ENCODE results near the gene NGB. TPM values are rescaled to one million over a fixed set of nuclear protein-coding genes. Genes with fewer than 3 reads are reported as not detected.

NGB gene
- total and polyA plus RNA-seq, 4 experiments from 2014 or later, result not detected

DNA sequence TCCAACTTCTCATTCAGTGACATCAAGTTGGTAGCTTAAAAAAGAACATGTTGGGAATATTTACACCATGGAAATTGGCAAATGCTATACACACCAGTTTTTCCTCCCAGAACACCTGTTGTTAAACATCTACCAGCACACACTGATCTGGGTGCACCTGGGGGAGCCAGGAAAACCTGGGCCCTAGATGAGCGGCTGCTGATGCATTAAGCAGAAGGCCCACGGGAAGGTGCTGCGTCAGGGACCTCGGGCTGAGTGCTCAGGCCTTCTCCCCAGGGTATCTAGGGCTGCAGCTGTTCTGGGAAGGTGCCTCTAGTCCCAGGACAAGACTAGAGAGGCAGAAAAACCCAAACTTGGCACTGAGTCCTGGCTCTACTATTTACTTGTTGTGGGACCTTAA lies 2.8 kb upstream of the NGB start:
- no peaks in the 10 kb centered on the region for H3K27me3 ChIP-seq (ENCODE audit: insufficient read depth, low read length)
- no peak overlapping the region for H3K4me3 Mint-ChIP-seq
- no peaks in the 10 kb centered on the region for H3K9me3 ChIP-seq (ENCODE audit: control insufficient read depth in 1 of 2, low read length in 2 of 2)
- DNase-seq, result no peak
- POLR2A ChIA-PET (ENCODE audit: partially characterized antibody), result no interaction called here
- intact Hi-C loops (cut with micrococcal nuclease), result no loop called here
- CTCF ChIA-PET (ENCODE audit: partially characterized antibody), result interaction anchor here (0.6 kb wide), 1 partner anchor 21 kb away, joined by 3 read pairs; no protein-coding TSS in a partner anchor
- H3K36me3 ChIP-seq (ENCODE audit: insufficient read depth, low read length), result no peaks in the 10 kb centered on the region
- no peak overlapping the region for H3K27ac ChIP-seq (ENCODE audit: low read depth, low read length)
- H3K36me3 Mint-ChIP-seq, result peaks cover 0 to 4% of the 10 kb centered on the region in 2 donors
- H3K9me3 Mint-ChIP-seq, result peaks cover 0 to 1% (median 0%) of the 10 kb centered on the region in 8 donors
- no peak overlapping the region for H3K4me3 ChIP-seq (ENCODE audit: low read length in 2 of 2)
- peaks cover 20 to 24% of the 10 kb centered on the region in 2 donors for H3K27me3 Mint-ChIP-seq
- H3K27ac Mint-ChIP-seq, result peak overlapping the region in 1 of 7 donors; percentile 47
- H3K4me1 Mint-ChIP-seq, result peaks cover 0 to 3% (median 2%) of the 10 kb centered on the region in 4 donors
- H3K4me1 ChIP-seq (ENCODE audit: insufficient read depth, low read length), result no peaks in the 10 kb centered on the region

DNA sequence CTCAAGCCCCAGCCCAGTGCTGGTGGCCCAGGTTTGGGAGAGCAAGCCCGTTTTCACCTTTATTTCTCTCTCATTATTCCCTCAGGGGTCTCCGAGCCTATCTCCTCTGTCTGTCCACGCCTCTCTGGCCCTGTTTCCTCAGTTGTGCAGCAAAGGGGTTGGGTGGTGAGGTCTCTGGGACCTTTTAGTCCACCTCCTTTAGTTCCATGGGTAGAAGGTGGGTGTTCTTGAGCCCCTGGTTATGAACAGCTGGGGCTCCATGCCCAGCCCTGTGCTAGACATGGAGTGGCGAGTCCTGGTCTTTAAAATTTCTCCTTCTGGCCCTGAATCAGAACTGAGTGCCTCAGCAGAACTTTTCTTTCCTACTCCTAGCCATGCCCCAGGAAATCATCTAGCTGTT lies 1.3 kb upstream of the NGB start:
- peaks cover 0 to 8% (median 4%) of the 10 kb centered on the region in 4 donors for H3K4me1 Mint-ChIP-seq
- Histone ChIP-seq H3K27ac (ENCODE audit: low read depth, low read length) (no peak overlapping the region), H3K27me3 (ENCODE audit: insufficient read depth, low read length) (no peaks in the 10 kb centered on the region), H3K36me3 (ENCODE audit: insufficient read depth, low read length) (no peaks in the 10 kb centered on the region), H3K4me1 (ENCODE audit: insufficient read depth, low read length) (no peaks in the 10 kb centered on the region), H3K4me3 (ENCODE audit: low read length in 2 of 2) (no peak overlapping the region), H3K9me3 (ENCODE audit: control insufficient read depth in 1 of 2, low read length in 2 of 2) (no peaks in the 10 kb centered on the region)
- no peak overlapping the region for H3K4me3 Mint-ChIP-seq
- DNase-seq, result no peak
- POLR2A ChIA-PET (ENCODE audit: partially characterized antibody), result no interaction called here
- CTCF ChIA-PET (ENCODE audit: partially characterized antibody), result interaction anchor here (1.0 kb wide), 1 partner anchor 44 kb away, joined by 3 read pairs; no protein-coding TSS in a partner anchor
- peaks cover 0 to 2% of the 10 kb centered on the region in 2 donors for H3K36me3 Mint-ChIP-seq
- intact Hi-C loops (cut with micrococcal nuclease), result no loop called here
- no peak overlapping the region for H3K27ac Mint-ChIP-seq
- H3K27me3 Mint-ChIP-seq, result peaks cover 27 to 33% of the 10 kb centered on the region in 2 donors
- peaks cover 0 to 7% (median under 1%) of the 10 kb centered on the region in 8 donors for H3K9me3 Mint-ChIP-seq

DNA sequence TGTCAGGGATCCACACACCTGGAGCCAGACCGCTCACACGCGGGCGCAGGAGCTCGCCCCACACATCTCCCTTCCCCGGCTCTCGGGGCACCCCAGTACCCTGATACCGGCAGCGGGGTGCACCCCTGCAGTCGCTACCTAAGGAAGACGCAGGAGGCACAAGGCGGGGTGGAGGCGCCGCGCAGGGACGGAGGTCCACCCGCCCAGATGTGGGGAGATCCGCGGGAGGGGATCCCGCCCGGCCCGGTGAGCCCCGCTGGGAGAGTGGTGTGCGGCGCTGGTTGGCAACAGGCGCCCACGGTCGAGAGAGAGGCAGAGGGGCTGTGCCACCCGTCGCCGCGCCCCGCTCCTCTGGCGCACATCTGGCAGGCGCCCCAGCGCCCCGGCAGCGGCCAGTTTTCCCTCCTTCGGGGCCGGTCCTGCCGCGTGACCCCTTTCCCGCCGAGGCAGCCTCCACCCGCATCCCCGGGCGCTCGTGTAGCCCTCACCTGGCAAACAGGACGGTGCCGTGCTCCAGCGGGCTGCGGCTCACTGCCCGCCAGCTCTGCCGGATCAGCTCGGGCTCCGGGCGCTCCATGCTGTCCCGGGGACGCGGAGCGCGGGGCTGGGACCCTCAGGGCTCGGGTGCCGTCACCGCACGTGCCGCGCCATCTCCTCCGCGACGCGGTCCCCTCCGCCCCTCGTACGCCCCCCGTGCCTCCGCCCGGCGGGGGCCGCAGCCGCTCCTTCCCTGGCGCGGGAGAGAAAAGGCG lies 469 bp downstream of the NGB start:
- no peaks in the 10 kb centered on the region for H3K27me3 ChIP-seq (ENCODE audit: insufficient read depth, low read length)
- H3K27me3 Mint-ChIP-seq, result peaks cover 27 to 33% of the 10 kb centered on the region in 2 donors
- ChIA-PET POLR2A (ENCODE audit: partially characterized antibody) (no interaction called here), CTCF (ENCODE audit: partially characterized antibody) (no interaction called here)
- H3K9me3 ChIP-seq (ENCODE audit: control insufficient read depth in 1 of 2, low read length in 2 of 2), result no peaks in the 10 kb centered on the region
- H3K27ac Mint-ChIP-seq, result no peak overlapping the region
- H3K27ac ChIP-seq (ENCODE audit: low read depth, low read length), result no peak overlapping the region
- H3K9me3 Mint-ChIP-seq, result peaks cover 0 to 7% (median under 1%) of the 10 kb centered on the region in 8 donors
- H3K4me1 Mint-ChIP-seq, result peaks cover 0 to 8% (median 4%) of the 10 kb centered on the region in 4 donors
- no peak overlapping the region for H3K4me3 ChIP-seq (ENCODE audit: low read length in 2 of 2)
- no peak overlapping the region for H3K4me3 Mint-ChIP-seq
- H3K36me3 Mint-ChIP-seq, result no peaks in the 10 kb centered on the region
- no peak for DNase-seq
- no peaks in the 10 kb centered on the region for H3K36me3 ChIP-seq (ENCODE audit: insufficient read depth, low read length)
- no peaks in the 10 kb centered on the region for H3K4me1 ChIP-seq (ENCODE audit: insufficient read depth, low read length)
- intact Hi-C loops (cut with micrococcal nuclease), result no loop called here

DNA sequence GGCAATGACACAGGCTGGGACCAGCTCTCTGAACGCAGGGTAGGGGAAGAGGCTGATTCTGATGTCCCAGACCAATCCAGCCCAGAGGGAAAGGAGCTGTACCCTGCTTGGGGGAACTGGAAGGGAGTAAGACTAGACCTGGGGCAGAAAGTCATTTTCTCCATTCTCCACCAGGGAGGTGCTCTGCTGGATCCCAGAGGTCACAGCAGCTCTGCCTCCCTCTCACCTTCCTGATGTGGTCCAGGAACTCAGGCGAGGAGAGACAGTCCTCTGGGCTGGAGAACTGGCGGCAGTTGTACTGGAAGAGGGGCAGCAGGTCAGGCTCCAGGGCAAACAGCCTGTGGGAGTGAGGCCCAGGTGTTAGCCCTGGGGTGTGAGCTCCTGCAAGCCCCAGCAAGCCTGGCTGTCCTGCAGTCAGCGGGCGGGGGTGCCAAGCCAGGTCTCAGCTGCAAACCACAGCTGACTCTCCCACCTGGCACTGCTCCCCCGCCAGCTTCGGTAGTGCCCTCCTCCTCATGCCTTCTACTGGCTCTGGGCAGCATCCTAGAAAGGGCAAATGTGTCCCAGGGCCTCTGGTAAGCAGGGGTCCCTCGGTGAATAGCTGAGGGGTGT lies 1.9 kb downstream of the NGB start:
- Histone ChIP-seq H3K36me3 (ENCODE audit: insufficient read depth, low read length) (no peaks in the 10 kb centered on the region), H3K4me1 (ENCODE audit: insufficient read depth, low read length) (no peaks in the 10 kb centered on the region), H3K27me3 (ENCODE audit: insufficient read depth, low read length) (no peaks in the 10 kb centered on the region), H3K9me3 (ENCODE audit: control insufficient read depth in 1 of 2, low read length in 2 of 2) (no peaks in the 10 kb centered on the region), H3K4me3 (ENCODE audit: low read length in 2 of 2) (no peak overlapping the region), H3K27ac (ENCODE audit: low read depth, low read length) (no peak overlapping the region)
- intact Hi-C loops (cut with micrococcal nuclease), result no loop called here
- peaks cover 0 to 7% (median under 1%) of the 10 kb centered on the region in 8 donors for H3K9me3 Mint-ChIP-seq
- peaks cover 0 to 8% (median 4%) of the 10 kb centered on the region in 4 donors for H3K4me1 Mint-ChIP-seq
- ChIA-PET CTCF (ENCODE audit: partially characterized antibody) (no interaction called here), POLR2A (ENCODE audit: partially characterized antibody) (no interaction called here)
- no peaks in the 10 kb centered on the region for H3K36me3 Mint-ChIP-seq
- H3K27ac Mint-ChIP-seq, result no peak overlapping the region
- no peak for DNase-seq
- peak overlapping the region in 1 of 8 donors; percentile 59 for H3K4me3 Mint-ChIP-seq
- H3K27me3 Mint-ChIP-seq, result peaks cover 30 to 33% of the 10 kb centered on the region in 2 donors

DNA sequence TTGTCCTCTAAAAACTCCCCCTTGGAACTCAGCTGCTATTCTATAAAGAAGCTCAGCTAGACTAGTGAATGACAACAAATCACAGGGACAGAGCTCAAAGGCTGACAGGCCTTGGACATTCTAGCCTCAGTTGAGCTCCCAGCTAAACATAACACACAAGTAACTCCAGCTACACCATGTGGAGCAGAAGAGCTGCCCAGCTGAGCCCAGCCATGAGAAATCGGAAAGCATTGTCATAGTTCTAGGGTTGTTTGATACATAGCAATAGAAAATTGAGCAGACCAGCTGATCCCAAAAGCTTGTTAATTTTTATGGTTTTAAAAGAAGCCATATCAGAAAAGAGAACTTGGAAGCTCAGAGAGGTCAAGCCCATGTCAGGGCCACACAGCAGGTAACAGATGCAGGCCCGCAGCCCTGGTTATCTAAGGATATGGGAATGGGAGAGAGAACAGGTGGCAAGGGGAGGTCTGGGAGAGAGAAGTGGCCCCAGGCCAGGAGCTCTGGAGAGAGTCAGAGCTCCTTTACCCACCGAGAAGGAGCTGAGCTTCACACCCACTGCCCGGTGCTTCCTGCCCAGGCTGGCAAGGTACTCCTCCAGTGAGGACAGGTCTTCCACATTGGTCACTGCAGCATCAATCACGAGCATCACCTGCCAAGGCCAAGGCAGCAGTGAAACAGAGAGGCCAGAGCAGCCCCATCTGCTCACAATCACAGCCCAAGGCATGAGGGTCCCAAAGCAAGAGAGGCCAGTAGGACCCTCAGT lies 2.9 kb downstream of the NGB start:
- no peak for DNase-seq
- Mint-ChIP-seq H3K9me3 (peaks cover 0 to 7% (median under 1%) of the 10 kb centered on the region in 8 donors), H3K27me3 (peaks cover 29 to 34% of the 10 kb centered on the region in 2 donors), H3K36me3 (no peaks in the 10 kb centered on the region), H3K4me1 (peaks cover 0 to 8% (median 4%) of the 10 kb centered on the region in 4 donors), H3K4me3 (no peak overlapping the region), H3K27ac (no peak overlapping the region)
- H3K9me3 ChIP-seq (ENCODE audit: control insufficient read depth in 1 of 2, low read length in 2 of 2), result no peaks in the 10 kb centered on the region
- no peaks in the 10 kb centered on the region for H3K36me3 ChIP-seq (ENCODE audit: insufficient read depth, low read length)
- ChIA-PET POLR2A (ENCODE audit: partially characterized antibody) (no interaction called here), CTCF (ENCODE audit: partially characterized antibody) (no interaction called here)
- intact Hi-C loops (cut with micrococcal nuclease), result no loop called here
- no peaks in the 10 kb centered on the region for H3K27me3 ChIP-seq (ENCODE audit: insufficient read depth, low read length)
- no peak overlapping the region for H3K27ac ChIP-seq (ENCODE audit: low read depth, low read length)
- H3K4me3 ChIP-seq (ENCODE audit: low read length in 2 of 2), result no peak overlapping the region
- no peaks in the 10 kb centered on the region for H3K4me1 ChIP-seq (ENCODE audit: insufficient read depth, low read length)

DNA sequence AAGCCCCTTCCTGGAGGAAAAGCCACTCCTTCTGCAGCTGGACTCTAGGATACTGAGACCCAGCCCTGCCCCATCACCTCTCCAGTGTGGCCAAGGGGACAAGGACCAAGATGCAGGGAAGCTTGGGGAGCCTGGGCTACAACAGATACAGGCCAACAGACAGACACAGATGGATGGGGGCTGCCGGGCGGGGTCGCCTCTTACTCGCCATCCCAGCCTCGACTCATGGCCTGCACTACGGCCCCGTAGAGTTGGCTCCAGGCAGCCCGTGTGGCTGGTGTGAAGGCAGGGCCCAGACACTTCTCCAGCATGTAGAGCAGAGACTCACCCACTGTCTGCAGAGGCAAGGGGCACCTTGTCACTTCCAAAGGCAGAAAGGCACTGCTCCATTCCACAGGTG lies 4.7 kb downstream of the NGB start:
- Histone ChIP-seq H3K9me3 (ENCODE audit: control insufficient read depth in 1 of 2, low read length in 2 of 2) (no peaks in the 10 kb centered on the region), H3K4me3 (ENCODE audit: low read length in 2 of 2) (no peak overlapping the region), H3K4me1 (ENCODE audit: insufficient read depth, low read length) (no peaks in the 10 kb centered on the region), H3K36me3 (ENCODE audit: insufficient read depth, low read length) (no peaks in the 10 kb centered on the region), H3K27ac (ENCODE audit: low read depth, low read length) (no peak overlapping the region), H3K27me3 (ENCODE audit: insufficient read depth, low read length) (no peaks in the 10 kb centered on the region)
- Mint-ChIP-seq H3K27me3 (peaks cover 25 to 31% of the 10 kb centered on the region in 2 donors), H3K27ac (peak overlapping the region in 1 of 7 donors; percentile 57), H3K9me3 (peaks cover 0 to 7% (median under 1%) of the 10 kb centered on the region in 8 donors), H3K4me1 (peaks cover 0 to 7% (median 4%) of the 10 kb centered on the region in 4 donors), H3K36me3 (no peaks in the 10 kb centered on the region), H3K4me3 (no peak overlapping the region)
- DNase-seq, result no peak
- ChIA-PET POLR2A (ENCODE audit: partially characterized antibody) (no interaction called here), CTCF (ENCODE audit: partially characterized antibody) (no interaction called here)
- intact Hi-C loops (cut with micrococcal nuclease), result no loop called here

All from CD4-positive, alpha-beta memory T cell (primary cell).